ENCODE results near the gene IL34.

DNA sequence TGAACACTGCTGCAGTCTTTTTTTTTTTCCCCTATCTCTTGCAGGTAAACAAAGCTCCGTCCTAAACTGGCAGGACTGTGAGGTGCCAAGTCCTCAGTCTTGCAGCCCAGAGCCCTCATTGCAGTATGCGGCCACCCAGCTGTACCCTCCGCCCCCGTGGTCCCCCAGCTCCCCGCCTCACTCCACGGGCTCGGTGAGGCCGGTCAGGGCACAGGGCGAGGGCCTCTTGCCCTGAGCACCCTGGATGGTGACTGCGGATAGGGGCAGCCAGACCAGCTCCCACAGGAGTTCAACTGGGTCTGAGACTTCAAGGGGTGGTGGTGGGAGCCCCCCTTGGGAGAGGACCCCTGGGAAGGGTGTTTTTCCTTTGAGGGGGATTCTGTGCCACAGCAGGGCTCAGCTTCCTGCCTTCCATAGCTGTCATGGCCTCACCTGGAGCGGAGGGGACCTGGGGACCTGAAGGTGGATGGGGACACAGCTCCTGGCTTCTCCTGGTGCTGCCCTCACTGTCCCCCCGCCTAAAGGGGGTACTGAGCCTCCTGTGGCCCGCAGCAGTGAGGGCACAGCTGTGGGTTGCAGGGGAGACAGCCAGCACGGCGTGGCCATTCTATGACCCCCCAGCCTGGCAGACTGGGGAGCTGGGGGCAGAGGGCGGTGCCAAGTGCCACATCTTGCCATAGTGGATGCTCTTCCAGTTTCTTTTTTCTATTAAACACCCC is 13.8 kb downstream of the IL34 start:
- TF ChIP-seq POLR2A (IDR thresholded peaks at IDR 0.05), result no peak
- TF ChIP-seq, protein P1, sequence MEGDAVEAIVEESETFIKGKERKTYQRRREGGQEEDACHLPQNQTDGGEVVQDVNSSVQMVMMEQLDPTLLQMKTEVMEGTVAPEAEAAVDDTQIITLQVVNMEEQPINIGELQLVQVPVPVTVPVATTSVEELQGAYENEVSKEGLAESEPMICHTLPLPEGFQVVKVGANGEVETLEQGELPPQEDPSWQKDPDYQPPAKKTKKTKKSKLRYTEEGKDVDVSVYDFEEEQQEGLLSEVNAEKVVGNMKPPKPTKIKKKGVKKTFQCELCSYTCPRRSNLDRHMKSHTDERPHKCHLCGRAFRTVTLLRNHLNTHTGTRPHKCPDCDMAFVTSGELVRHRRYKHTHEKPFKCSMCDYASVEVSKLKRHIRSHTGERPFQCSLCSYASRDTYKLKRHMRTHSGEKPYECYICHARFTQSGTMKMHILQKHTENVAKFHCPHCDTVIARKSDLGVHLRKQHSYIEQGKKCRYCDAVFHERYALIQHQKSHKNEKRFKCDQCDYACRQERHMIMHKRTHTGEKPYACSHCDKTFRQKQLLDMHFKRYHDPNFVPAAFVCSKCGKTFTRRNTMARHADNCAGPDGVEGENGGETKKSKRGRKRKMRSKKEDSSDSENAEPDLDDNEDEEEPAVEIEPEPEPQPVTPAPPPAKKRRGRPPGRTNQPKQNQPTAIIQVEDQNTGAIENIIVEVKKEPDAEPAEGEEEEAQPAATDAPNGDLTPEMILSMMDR (IDR thresholded peaks at IDR 0.05), result no peak
- TF ChIP-seq POLR2AphosphoS5 (IDR thresholded peaks at IDR 0.05), result no peak
